Mucosa of descending colon (tissue), 3 donors: Measurements from ENCODE around the gene NDC1. TPM values are rescaled to one million over a fixed set of nuclear protein-coding genes. Genes with fewer than 3 reads are reported as not detected.

Experiments
- ATAC-seq: fragments of 200-7000 bp; cut with Tn5 transposase; one replicate; pipeline ENCODE4 v1.9.1; 2020; ENCODE audit warnings: mild to moderate bottlenecking, moderate library complexity
- DNase-seq, 3 donors: peaks; one replicate each; pipeline ENCODE4 v3.0.0-alpha.2; 2020
- H3K36me3 ChIP-seq: fragments of 200-600 bp; one replicate; pipeline ENCODE4 v1.8.0; 2021; ENCODE audit warnings: low read depth, mild to moderate bottlenecking
- H3K4me1 ChIP-seq: fragments of 200-600 bp; one replicate; pipeline ENCODE4 v1.8.0; 2021; ENCODE audit warnings: low read depth, mild to moderate bottlenecking
- H3K4me3 ChIP-seq: fragments of 200-600 bp; one replicate; pipeline ENCODE4 v1.8.0; 2021; ENCODE audit warnings: mild to moderate bottlenecking
- H3K9me3 ChIP-seq: fragments of 200-600 bp; one replicate; pipeline ENCODE4 v1.8.0; 2021; ENCODE audit warnings: mild to moderate bottlenecking
- intact Hi-C, 2 donors: fragments of 100-400 bp; cut with DNase I in 1 of 2; cut with micrococcal nuclease in 1 of 2; formaldehyde crosslinking; loops; one replicate each; pipeline versions ENCODE4 v1.11.0 to v1.11.1; 2022; cut with DNase I, micrococcal nuclease
- total RNA-seq, 3 donors: library from RNA; stranded (reverse); fragmentation: NEBNext Ultra II Directional in 2 of 3; extraction: Animal tissue kit (Norgen Biotek cat#: 25700) in 2 of 3; gene quantifications; one replicate each; pipeline versions ENCODE4 v1.2.1 to v1.2.4, GENCODE V29; 2021 to 2023
- TF ChIP-seq, protein P1 (sequence below): fragments of 200-600 bp; IDR thresholded peaks from one replicate; pipeline ENCODE4 v1.8.0; 2022; ENCODE audit warnings: antibody characterized with exemption, mild to moderate bottlenecking
- donor health status: DM: no; HTN: no; CAD: no; lungs with moderate emphysema.
- donor health status: DM: no; HTN: no; CAD: no.
- donor health status: DM: no; HTN: yes; CAD: no.

NDC1 gene
- total RNA-seq, 3 donors from 2014 or later: 9.7 to 23.8 (median 11.0) TPM

DNA sequence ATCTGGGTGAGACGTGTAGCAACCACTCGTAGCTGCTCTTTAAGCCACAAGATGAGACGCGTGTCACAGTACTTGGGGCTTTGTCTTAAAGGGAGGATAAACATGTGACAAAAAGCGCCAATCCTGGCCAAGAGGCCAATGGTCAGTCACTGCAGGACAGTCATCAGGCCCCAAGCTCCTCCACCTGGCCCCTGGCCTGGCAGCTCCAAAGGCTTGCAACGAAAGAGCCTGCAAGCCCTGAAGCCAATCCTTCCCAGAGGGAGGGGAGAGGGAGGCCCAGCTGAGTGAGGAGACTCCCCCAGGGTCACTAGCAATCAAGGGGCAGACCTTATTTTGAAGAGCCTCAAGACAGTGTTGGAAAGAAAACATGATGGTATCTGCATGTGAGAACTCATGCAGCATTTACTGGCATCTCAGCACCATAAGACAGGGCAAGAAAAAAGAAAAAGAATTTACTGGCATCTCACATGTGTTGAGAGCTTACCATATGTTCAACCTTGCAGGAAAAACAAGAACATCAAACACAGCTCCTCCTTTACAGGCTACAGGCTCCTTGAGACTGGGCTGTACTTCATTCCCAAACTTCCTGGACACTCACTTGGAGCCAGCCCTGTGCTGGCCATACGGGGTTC, 110.5 kb downstream of the NDC1 start:
- H3K9me3 ChIP-seq: no peaks in the 10 kb centered on the region
- no peak overlapping the region for H3K4me3 ChIP-seq
- H3K4me1 ChIP-seq: no peaks in the 10 kb centered on the region
- TF ChIP-seq, protein P1, sequence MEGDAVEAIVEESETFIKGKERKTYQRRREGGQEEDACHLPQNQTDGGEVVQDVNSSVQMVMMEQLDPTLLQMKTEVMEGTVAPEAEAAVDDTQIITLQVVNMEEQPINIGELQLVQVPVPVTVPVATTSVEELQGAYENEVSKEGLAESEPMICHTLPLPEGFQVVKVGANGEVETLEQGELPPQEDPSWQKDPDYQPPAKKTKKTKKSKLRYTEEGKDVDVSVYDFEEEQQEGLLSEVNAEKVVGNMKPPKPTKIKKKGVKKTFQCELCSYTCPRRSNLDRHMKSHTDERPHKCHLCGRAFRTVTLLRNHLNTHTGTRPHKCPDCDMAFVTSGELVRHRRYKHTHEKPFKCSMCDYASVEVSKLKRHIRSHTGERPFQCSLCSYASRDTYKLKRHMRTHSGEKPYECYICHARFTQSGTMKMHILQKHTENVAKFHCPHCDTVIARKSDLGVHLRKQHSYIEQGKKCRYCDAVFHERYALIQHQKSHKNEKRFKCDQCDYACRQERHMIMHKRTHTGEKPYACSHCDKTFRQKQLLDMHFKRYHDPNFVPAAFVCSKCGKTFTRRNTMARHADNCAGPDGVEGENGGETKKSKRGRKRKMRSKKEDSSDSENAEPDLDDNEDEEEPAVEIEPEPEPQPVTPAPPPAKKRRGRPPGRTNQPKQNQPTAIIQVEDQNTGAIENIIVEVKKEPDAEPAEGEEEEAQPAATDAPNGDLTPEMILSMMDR: no peak
- DNase-seq (no peak), ATAC-seq (no peak)
- intact Hi-C loops: no loop called here
- H3K36me3 ChIP-seq: no peaks in the 10 kb centered on the region

GRCh38 chr1:53726009-53726600, 112.0 kb downstream of the NDC1 start:
- DNase-seq (no peak), ATAC-seq (no peak)
- Histone ChIP-seq H3K36me3 (no peaks in the 10 kb centered on the region), H3K4me3 (no peak overlapping the region), H3K9me3 (no peaks in the 10 kb centered on the region), H3K4me1 (no peaks in the 10 kb centered on the region)
- TF ChIP-seq, protein P1: no peak
- intact Hi-C loops: no loop called here

DNA sequence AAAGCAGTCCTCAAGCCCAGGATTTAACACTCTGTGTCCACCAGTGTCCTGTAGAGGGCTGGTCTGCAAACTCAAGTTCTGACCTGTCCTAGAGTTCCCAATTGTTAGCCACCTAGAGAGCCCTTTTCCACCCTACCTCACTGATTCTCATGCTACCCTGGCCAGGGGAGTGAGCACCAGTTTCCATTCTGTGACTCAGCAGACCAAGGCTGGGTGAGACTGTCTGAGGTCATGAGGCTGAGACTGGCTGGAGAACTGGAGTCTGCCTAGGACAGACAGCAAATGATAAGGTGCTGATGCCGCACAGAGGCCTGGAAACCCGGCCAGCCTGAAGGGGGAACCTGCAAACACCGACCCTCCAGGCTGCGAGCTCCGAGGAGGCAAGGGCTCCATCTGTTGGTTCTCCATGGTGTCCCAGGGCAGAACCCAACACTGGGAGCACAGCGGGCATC, 112.8 kb downstream of the NDC1 start:
- TF ChIP-seq, protein P1: no peak
- no peaks in the 10 kb centered on the region for H3K36me3 ChIP-seq
- no peaks in the 10 kb centered on the region for H3K9me3 ChIP-seq
- DNase-seq (no peak), ATAC-seq (no peak)
- H3K4me3 ChIP-seq: no peak overlapping the region
- no peaks in the 10 kb centered on the region for H3K4me1 ChIP-seq
- intact Hi-C loops: no loop called here

DNA sequence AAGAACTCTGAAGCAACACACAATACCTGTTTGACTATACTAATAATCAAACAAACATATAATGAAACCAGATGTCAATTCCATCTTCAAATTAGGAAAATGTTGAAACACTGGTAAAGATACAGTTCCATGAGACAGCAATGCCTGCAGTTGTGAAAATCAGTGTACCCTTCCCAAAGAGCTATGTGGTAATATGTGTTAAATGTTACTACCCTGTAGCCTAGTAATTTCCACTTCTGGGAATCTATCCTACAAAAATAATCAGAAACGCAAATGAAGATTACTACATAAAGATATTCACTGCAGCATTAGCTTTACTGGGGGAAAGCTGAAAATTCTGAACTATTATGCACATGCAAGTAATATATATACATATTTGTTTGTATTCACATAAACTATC, 116.1 kb downstream of the NDC1 start:
- TF ChIP-seq, protein P1: no peak
- H3K36me3 ChIP-seq: no peaks in the 10 kb centered on the region
- DNase-seq: no peak
- ATAC-seq: no peak
- intact Hi-C loops: no loop called here
- no peaks in the 10 kb centered on the region for H3K9me3 ChIP-seq
- no peak overlapping the region for H3K4me3 ChIP-seq
- no peaks in the 10 kb centered on the region for H3K4me1 ChIP-seq

DNA sequence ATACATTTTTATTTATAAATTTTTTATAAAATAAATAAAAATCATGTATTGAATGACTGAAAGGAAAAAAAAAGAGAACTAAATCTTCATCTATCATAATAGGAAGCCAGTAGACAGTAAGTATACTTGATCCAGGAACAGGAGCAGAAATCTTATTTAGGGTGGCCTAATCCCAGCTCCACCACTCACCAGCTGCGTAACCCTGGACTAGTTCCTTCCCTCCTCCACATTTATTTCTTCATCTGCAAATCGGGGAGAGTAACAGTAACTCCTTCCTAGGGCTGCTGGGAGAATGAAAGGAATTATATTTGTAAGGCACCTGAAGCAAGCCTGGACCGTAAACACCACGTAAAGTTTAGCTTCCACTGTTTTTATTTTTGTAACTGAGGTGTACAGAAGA, 117.0 kb downstream of the NDC1 start:
- intact Hi-C loops: no loop called here
- H3K4me1 ChIP-seq: no peaks in the 10 kb centered on the region
- H3K4me3 ChIP-seq: no peak overlapping the region
- TF ChIP-seq, protein P1: no peak
- H3K9me3 ChIP-seq: no peaks in the 10 kb centered on the region
- ATAC-seq (no peak), DNase-seq (no peak)
- H3K36me3 ChIP-seq: no peaks in the 10 kb centered on the region
